ENCODE data around the gene SEC16B.

GRCh38 chr1:177928952-177929351 lies 40.9 kb downstream of the SEC16B start:
- no peak for TF ChIP-seq TCF7L2 (IDR thresholded peaks at IDR 0.05; ENCODE audit: borderline replicate concordance, low read depth, low read length)
- TF ChIP-seq ZBTB11 (tag by site-specific recombination; conservative IDR thresholded peaks at IDR 0.05; ENCODE audit: low read depth) = no peak
- no peak for TF ChIP-seq CTCF (tag by site-specific recombination; IDR thresholded peaks at IDR 0.05)
- no peak for TF ChIP-seq ZSCAN23 (tag by site-specific recombination; IDR thresholded peaks at IDR 0.05)
- no peak for TF ChIP-seq MEIS1 (CRISPR knock-in tag; IDR thresholded peaks at IDR 0.05; ENCODE audit: borderline replicate concordance)

Data from HEK293 (cell line).